HG03135 (cell line): ENCODE measurements around the gene SRRM2.

Source experiments
- ATAC-seq: cut with Tn5 transposase; IDR thresholded peaks from one replicate; pipeline ENCODE4 v1.9.1; 2021; ENCODE audit warnings: mild to moderate bottlenecking, moderate library complexity; ENCODE audit not compliant: unreplicated experiment

Gene SRRM2

DNA sequence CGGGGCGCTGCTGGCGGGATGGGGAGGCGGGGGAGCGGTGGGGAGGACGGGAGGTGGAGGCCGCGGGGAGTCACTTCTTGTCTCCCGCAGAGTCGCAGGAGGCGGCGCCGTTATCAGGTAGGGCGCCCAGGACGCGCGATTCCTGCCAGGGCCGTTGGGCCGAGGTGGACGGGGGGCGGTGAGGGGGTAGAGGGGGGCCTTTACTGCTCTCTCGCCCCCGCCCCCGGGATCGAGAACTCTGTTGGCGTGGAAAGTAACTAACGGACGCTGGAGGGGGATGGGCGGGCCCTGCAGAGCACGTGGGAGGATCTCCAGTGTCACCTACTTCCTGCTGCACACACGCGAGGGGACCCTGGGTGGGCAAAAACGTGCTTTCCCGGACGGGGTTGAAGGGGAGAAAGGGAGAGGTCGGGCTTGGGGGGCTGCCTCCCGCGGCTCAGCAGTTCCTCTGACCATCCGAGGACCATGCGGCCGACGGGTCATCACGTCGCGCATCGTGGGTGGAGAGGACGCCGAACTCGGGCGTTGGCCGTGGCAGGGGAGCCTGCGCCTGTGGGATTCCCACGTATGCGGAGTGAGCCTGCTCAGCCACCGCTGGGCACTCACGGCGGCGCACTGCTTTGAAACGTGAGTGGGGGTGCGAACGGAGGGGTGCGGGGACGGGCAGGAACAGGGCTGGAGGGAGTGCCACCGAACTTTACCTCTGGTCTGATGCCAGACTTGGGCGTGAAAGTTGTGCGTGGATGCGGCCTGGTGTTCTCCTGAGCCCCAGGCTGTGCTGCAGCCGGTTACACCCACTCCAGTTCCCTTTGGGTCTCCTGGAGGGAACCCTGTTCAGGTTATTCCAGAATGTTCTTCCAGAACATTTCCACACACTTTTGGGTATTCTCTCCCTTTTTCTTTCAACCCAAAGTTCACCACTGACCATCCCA lies 65.2 kb downstream of the SRRM2 start:
- no peak for ATAC-seq

GRCh38 chr16:2818272-2818876 lies 65.9 kb downstream of the SRRM2 start:
- no peak for ATAC-seq

DNA sequence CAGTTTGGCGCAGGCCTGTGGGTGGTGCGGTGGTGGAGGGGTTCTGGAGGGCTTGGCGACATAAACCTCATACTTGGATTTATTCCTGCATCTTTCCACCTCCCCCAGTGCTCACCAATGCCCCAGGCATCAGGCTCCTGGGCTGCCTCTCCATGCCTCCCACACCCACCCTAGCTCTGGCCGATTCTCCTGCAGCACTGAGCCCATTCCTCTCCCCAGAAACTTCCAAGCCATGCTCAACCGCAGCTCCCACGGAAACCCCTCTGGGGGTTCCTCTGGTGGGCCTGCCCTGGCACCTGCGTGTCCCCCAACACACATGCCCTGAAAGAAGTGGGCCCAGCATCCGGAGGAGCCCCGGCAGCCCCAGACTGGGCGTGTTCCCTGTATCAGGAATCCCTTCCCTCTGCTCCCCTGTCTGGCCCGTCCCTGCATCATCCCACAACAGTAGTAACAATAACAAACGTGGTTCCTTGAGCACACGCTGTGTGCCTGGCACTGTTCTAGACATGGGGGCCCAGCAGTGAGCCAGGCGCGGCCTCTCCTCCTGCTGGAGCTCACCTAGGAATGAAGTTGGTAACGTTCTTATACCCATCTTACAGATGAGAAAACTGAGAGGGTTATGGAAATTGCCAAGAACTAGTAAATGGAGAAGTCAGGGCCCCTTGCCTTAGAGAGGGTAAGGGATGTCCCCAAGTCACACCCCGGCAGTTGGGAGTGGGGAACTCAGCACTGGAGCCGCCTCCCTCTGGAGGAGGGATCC lies 66.9 kb downstream of the SRRM2 start:
- ATAC-seq, result no peak

DNA sequence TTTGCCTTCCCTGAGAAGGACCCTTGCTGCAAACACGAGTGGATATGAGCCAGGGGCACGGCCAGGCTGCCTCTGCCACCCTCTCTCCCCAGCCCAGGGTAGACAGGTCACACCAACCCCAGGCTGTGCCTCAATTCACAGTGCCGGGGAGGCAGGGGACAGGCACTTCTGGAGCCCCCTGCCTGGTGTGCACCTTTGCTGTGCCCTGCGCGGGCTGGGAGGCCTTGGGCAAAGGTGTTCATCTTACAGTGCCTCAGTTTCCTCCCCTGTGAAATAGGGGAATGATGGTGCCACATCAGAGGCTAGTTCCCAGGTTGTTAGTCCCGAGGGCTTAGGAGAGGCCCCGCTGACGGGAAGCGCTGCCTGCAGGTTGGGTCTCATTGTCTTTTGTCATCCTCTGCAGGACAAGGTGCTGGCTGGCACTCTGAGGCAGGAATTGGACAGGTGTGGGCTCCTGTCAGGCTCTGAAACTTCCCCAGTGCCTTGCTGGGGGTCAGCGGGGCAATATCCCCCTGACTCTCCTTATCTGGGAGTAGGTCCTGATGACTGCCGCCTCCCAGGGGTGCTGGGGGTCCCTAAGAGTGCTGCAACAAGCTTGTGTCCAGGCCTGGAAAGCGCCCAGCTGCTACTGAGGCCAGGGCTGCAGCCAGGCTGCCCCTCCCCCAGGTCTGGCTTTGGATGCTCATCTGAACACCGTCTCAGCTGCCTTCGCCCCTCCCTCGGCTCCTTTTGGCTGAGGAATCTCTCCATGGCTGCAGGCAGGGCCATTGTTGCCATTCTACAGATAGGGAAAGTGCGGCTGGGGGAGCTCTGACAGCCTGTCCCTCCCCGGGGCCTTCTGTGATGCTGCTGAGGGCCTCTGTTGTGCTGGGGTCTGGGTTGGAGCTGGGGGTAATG lies 67.7 kb downstream of the SRRM2 start:
- ATAC-seq, result no peak
